Measurements from ENCODE around the gene PRELID2. TPM values are rescaled to one million over a fixed set of nuclear protein-coding genes. Genes with fewer than 3 reads are reported as not detected.
"Not testable (repeated sequence)": the region's sequence is repeated elsewhere in the genome, so short reads cannot be mapped to it uniquely, and the experiment has no call there.

PRELID2 gene
- polyA plus RNA-seq, 6 donors from 2014 or later = 2.8 to 5.3 (median 4.2) TPM

DNA sequence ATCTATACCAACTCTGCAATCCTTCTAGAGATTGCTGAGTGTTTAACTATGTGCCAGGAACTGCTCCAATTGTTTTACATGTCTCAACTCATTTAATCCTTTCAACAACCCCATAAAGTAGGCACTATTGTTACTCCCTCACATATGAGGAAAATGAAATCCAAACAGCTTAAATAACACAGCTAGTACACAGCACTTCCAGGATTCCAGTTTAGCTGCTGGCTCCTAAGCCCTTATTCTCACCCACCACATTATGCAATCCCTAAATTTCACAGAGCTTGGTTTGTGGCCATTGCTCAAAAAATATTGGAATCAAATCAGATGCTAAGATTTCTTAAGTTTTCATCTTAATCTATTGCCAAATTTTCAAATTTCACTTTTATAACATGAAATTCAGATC is 84.9 kb downstream of the PRELID2 start:
- H3K27ac Mint-ChIP-seq = no peak overlapping the region
- H3K27me3 Mint-ChIP-seq = no peaks in the 10 kb centered on the region
- peaks cover 5 to 25% (median 11%) of the 10 kb centered on the region in 7 donors for H3K9me3 Mint-ChIP-seq
- no peaks in the 10 kb centered on the region for H3K4me1 Mint-ChIP-seq
- DNase-seq (no peak), ATAC-seq (ENCODE audit: low read depth in 2 of 2) (no peak)
- H3K4me3 Mint-ChIP-seq = no peak overlapping the region
- H3K36me3 Mint-ChIP-seq = peaks cover 4 to 9% of the 10 kb centered on the region in 2 donors

DNA sequence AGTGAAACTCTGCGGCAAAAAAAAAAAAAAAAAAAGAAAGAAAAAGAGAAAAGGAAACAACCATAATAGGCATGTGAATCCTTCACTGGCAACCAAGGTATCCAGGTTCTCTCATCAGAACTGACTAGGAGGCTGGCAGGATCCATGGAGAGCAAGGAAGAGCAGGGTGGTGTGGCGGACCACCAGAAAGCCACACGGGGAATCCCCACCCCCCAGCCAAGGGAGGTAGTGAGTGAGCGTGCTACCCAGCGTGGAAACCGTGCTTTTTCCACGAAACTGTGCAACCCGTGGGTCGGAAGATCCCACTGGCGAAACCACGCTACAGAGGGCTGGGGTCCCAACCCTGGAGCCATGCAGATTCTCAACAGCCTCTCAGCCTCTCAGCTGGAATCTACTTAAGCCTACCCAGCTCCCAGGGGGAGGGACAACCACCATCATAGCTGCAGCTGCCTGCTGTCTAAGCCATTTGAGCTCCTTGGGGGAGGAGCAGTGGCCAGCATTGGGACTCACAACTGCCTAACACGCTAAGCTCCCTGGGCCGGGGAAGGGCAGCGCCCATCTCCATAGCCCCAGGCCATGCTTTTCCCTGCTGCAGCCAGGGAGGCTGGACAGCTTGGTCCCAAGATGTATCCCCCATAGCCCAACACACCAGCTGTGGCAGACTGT is 91.6 kb downstream of the PRELID2 start:
- no peak for DNase-seq
- Mint-ChIP-seq H3K4me1 (no peaks in the 10 kb centered on the region), H3K27ac (no peak overlapping the region), H3K36me3 (peaks cover 7 to 8% of the 10 kb centered on the region in 2 donors), H3K9me3 (peaks cover under 1 to 15% (median 9%) of the 10 kb centered on the region in 7 donors), H3K4me3 (no peak overlapping the region), H3K27me3 (no peaks in the 10 kb centered on the region)
- no peak for ATAC-seq (ENCODE audit: low read depth in 2 of 2)

DNA sequence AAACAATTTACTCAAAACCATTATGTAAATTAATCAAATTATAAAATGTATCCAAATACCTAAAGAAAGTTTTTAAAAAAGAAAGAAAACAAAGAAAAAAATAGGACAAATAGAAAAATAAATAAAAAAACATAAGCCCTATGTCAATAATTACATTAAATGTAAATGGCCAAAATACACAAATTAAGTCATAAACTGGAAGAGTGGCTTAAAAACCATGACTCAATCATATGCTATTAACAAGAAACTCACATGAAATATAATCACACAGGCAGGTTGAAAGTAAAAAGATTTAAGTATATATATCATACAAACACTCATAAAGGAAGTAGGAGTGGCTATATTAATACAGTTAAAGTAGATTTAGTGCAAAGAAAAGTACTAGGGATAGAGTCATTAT is 95.3 kb downstream of the PRELID2 start:
- Mint-ChIP-seq H3K4me1 (no peaks in the 10 kb centered on the region), H3K27ac (no peak overlapping the region), H3K4me3 (peak overlapping the region in 1 of 8 donors; percentile 23), H3K36me3 (peaks cover 9 to 15% of the 10 kb centered on the region in 2 donors), H3K9me3 (peaks cover 0 to 14% (median 4%) of the 10 kb centered on the region in 7 donors), H3K27me3 (no peaks in the 10 kb centered on the region)
- DNase-seq (no peak), ATAC-seq (ENCODE audit: low read depth in 2 of 2) (no peak)

DNA sequence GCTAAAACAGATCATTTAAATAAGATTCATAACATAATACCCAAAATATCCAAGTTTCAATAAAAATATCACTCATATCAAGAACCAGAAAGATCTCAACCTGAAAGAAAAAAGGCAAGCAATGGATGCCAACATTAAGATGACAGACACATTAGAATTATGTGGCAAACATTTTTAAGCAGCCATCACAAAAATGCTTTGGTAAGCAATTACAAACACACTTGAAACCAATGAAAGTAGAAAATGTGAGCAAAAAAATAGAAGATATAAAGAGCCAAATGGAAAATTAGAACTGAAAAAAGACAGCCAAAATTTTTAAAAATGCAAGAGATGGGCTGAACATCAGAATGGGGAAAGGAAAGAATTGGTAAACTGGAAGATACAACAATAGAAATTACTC is 96.9 kb downstream of the PRELID2 start:
- Mint-ChIP-seq H3K27ac (peak overlapping the region in 1 of 6 donors; percentile 44), H3K36me3 (peaks cover 9 to 19% of the 10 kb centered on the region in 2 donors), H3K9me3 (peaks cover 0 to 14% (median 4%) of the 10 kb centered on the region in 7 donors), H3K4me1 (no peaks in the 10 kb centered on the region), H3K27me3 (no peaks in the 10 kb centered on the region), H3K4me3 (no peak overlapping the region)
- no peak for ATAC-seq (ENCODE audit: low read depth in 2 of 2)
- no peak for DNase-seq

DNA sequence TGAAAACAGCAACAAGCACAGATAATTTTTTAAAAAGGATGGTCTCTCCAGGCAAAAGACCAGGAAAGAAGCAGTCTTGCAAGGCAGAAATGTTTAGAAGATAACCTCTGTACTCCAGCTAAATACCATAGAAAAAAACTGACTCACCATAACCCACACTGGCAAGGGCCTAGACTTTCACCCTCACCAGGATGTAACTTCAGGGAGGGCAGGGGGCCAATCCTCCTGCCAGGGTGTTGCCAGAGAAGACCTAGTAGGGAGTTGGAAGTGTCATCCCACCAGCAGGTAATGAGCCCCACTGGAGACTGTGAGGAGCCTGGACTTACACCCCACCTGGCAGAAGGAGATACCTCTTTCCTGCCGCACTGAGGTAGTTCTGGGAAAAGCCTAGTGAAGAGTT is 97.6 kb downstream of the PRELID2 start:
- ATAC-seq (ENCODE audit: low read depth in 2 of 2) = no peak
- no peak for DNase-seq
- Mint-ChIP-seq H3K4me3 (no peak overlapping the region), H3K9me3 (peaks cover 0 to 14% (median 4%) of the 10 kb centered on the region in 7 donors), H3K36me3 (peaks cover 9 to 20% of the 10 kb centered on the region in 2 donors), H3K27me3 (no peaks in the 10 kb centered on the region), H3K4me1 (no peaks in the 10 kb centered on the region), H3K27ac (no peak overlapping the region)

DNA sequence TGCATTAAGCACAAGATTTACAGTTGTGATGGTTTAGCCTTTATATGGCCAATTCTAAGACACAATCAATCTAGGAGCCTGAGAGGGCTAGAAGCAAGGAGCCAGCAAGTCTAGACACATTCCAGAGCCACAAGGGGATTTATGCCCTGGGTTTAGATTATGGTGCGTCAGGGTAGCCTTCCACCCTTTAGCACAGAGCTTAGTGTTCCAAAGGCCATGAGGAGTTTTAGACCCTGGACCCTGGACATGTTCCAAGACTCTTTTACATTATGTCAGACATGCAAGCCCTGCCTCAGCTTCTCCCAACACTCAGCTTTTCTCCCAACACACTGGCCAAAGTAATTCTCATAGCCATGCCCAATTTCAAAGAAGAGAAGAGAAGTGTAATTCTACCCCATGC is 105.2 kb downstream of the PRELID2 start:
- H3K27me3 Mint-ChIP-seq; H3K27ac Mint-ChIP-seq; ATAC-seq (ENCODE audit: low read depth in 2 of 2); H3K4me1 Mint-ChIP-seq; H3K4me3 Mint-ChIP-seq; DNase-seq: not testable (repeated sequence)
- Mint-ChIP-seq H3K9me3 (peaks cover 36 to 65% (median 43%) of the 10 kb centered on the region in 7 donors), H3K36me3 (peaks cover 34 to 46% of the 10 kb centered on the region in 2 donors)

DNA sequence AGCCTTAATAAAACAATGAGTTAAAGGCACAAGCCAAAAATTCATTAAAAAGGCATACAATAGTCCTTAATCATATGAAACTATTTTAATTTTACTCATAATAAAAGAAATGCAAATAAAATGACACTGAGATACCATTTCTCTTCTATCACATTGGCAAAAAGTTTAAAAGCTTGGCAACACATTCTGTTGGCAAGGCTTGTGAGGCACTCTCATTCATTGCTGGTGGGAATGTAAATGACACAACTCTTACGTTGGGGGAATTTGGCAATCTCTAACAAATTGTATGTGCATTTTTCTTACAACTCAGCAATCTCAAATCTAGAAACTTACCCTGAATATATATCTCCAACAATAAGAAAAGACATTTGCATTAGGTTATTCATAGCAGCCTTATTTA is 111.6 kb downstream of the PRELID2 start:
- Mint-ChIP-seq H3K4me1 (no peaks in the 10 kb centered on the region), H3K4me3 (no peak overlapping the region), H3K36me3 (peaks cover 13 to 20% of the 10 kb centered on the region in 2 donors), H3K27me3 (no peaks in the 10 kb centered on the region), H3K9me3 (peaks cover 21 to 42% (median 26%) of the 10 kb centered on the region in 7 donors), H3K27ac (no peak overlapping the region)
- DNase-seq = no peak
- ATAC-seq (ENCODE audit: low read depth in 2 of 2) = no peak

DNA sequence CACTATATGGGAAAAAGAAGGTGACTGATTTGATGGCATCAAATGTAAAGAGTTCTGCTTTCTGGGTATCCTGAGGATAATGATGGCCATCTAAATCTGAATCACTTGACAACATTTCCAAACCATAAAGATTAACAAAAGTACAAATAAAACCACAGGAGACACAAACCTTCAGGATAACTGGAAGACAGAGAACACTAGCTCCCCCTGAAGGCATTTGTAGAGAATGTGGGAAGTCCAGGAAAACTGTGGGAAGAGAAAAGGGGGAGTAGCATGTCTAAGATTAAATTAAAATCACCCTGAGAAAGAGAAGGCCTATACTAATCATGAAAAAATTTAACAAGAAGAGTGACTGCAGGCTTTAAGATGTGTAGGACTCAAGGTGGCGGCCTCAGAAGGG is 116.2 kb downstream of the PRELID2 start:
- Mint-ChIP-seq H3K4me1 (no peaks in the 10 kb centered on the region), H3K4me3 (no peak overlapping the region), H3K27ac (no peak overlapping the region), H3K9me3 (peaks cover 0 to 9% (median 3%) of the 10 kb centered on the region in 7 donors), H3K36me3 (no peaks in the 10 kb centered on the region), H3K27me3 (no peaks in the 10 kb centered on the region)
- ATAC-seq (ENCODE audit: low read depth in 2 of 2) = no peak
- no peak for DNase-seq

DNA sequence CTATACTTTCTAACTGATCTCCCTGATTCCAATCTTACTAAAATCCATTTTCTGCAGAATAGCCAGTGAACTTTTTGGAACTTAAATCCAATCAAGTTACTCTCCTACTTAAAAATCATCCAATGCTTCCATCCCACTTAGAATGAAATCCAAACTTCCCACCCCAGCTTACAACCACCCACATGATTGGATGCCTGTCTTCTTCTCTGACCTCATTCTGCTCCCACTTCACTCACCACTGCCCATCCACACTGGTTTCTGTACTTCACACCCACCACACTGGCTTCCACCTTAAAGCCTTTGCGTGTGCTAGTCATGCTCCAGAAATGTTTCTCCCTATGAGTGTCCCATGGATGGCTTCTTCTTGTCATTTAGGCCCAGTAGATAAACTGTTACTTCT is 119.7 kb downstream of the PRELID2 start:
- ATAC-seq (ENCODE audit: low read depth in 2 of 2) (no peak), DNase-seq (no peak)
- Mint-ChIP-seq H3K9me3 (peaks cover 0 to 9% (median 3%) of the 10 kb centered on the region in 7 donors), H3K4me3 (no peak overlapping the region), H3K27ac (no peak overlapping the region), H3K27me3 (no peaks in the 10 kb centered on the region), H3K4me1 (no peaks in the 10 kb centered on the region), H3K36me3 (no peaks in the 10 kb centered on the region)

DNA sequence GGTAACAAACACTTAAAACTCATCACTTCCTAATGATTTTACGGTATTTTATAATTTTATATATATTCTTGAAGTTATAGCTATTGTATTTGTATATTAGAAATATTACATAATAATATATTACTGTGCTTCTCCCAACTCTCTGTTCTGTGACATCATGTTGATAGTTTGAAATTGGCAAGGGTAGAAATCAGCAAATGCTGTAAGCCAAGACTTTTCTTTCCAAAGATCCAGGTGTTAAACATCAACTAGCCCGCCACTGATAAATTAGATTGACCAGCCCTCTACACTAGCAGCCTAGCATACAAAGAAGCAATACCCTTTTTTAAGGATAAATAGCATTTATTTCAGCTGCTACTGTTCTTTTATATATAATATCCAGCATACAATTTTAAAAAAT is 122.9 kb downstream of the PRELID2 start:
- no peaks in the 10 kb centered on the region for H3K27me3 Mint-ChIP-seq
- no peak overlapping the region for H3K4me3 Mint-ChIP-seq
- no peaks in the 10 kb centered on the region for H3K4me1 Mint-ChIP-seq
- no peaks in the 10 kb centered on the region for H3K9me3 Mint-ChIP-seq
- no peak overlapping the region for H3K27ac Mint-ChIP-seq
- DNase-seq (no peak), ATAC-seq (ENCODE audit: low read depth in 2 of 2) (no peak)
- no peaks in the 10 kb centered on the region for H3K36me3 Mint-ChIP-seq

DNA sequence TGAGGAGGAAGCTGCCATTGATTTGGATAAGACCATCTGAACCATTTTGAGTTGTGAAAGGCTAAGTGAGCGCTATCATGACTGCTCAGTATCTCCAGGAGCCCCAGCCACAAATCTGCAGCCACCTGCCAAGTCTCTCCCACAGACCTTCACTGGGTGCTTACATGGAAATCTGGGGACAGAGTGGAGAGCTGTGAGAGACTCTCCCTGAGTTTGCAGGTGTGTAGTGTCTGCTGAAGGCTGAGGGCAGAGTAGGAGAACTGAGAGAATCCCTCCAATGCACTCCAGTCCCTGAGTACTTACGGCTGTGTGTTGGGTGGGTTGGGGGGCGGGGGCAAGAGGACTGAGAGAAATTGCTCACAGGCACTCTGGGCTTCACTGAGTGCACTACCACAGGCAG is 123.7 kb downstream of the PRELID2 start:
- Mint-ChIP-seq H3K4me3 (no peak overlapping the region), H3K4me1 (no peaks in the 10 kb centered on the region), H3K27me3 (no peaks in the 10 kb centered on the region), H3K9me3 (no peaks in the 10 kb centered on the region), H3K36me3 (no peaks in the 10 kb centered on the region), H3K27ac (no peak overlapping the region)
- DNase-seq (no peak), ATAC-seq (ENCODE audit: low read depth in 2 of 2) (no peak)

Other genes with a start within 250 kb of the PRELID2 start
- not detected for gene GRXCR2, start 37.7 kb upstream of the PRELID2 start, polyA plus RNA-seq (ENCODE audit: low read depth in 6 of 6)
- not detected for gene SH3RF2, start 101.2 kb upstream of the PRELID2 start, polyA plus RNA-seq (ENCODE audit: low read depth in 6 of 6)

Measured in naive B cell (primary cell).